Activated CD8-positive, alpha-beta T cell treated with anti-CD3 and anti-CD28 coated beads for 36 hours (primary cell): Measurements from ENCODE around the gene ADARB2. TPM values are rescaled to one million over a fixed set of nuclear protein-coding genes. Genes with fewer than 3 reads are reported as not detected.

ENCODE experiments used
- ATAC-seq: fragments of 200-7000 bp; cut with Tn5 transposase; one replicate; pipeline ENCODE4 v1.10.0; 2021; ENCODE audit warnings: mild to moderate bottlenecking, moderate library complexity
- CTCF ChIA-PET: fragments of 350-600 bp; sonication (Branson Sonifier 250); formaldehyde crosslinking; loops from one replicate; lab custom pipeline; 2021; ENCODE audit warnings: antibody characterized with exemption; lab: Charles Lee
- POLR2A ChIA-PET: fragments of 350-600 bp; sonication (Branson Sonifier 250); formaldehyde crosslinking; loops from one replicate; lab custom pipeline; 2021; ENCODE audit warnings: antibody characterized with exemption; lab: Charles Lee
- DNase-seq: peaks from one replicate; pipeline ENCODE4 v3.0.0-alpha.2; 2020
- H3K27ac Mint-ChIP-seq: one replicate; pipeline ENCODE4 v1.8.0; 2021; ENCODE audit warnings: mild to moderate bottlenecking, mixed read lengths
- H3K27me3 Mint-ChIP-seq: one replicate; pipeline ENCODE4 v1.8.0; 2021; ENCODE audit warnings: mixed read lengths
- H3K36me3 Mint-ChIP-seq: one replicate; pipeline ENCODE4 v1.8.0; 2021; ENCODE audit warnings: low read depth, mixed read lengths
- H3K4me1 Mint-ChIP-seq: one replicate; pipeline ENCODE4 v1.8.0; 2021; ENCODE audit warnings: low read depth, mixed read lengths
- H3K4me3 Mint-ChIP-seq: one replicate; pipeline ENCODE4 v1.8.0; 2021; ENCODE audit warnings: mild to moderate bottlenecking, moderate library complexity, mixed read lengths
- H3K9me3 Mint-ChIP-seq: one replicate; pipeline ENCODE4 v1.8.0; 2021; ENCODE audit warnings: mixed read lengths
- intact Hi-C: fragments of 100-400 bp; cut with micrococcal nuclease; formaldehyde crosslinking; loops from one replicate; pipeline ENCODE4 v1.10.0; 2022
- total RNA-seq, 2 experiments: library from RNA; stranded (reverse); gene quantifications; one replicate each; pipeline ENCODE4 v1.2.3, GENCODE V29; 2021
- TF ChIP-seq, protein P1 (sequence below): fragments of 200-600 bp; IDR thresholded peaks from one replicate; pipeline ENCODE4 v1.8.0; 2022; ENCODE audit warnings: antibody characterized with exemption, mild to moderate bottlenecking

The ADARB2 gene
- total RNA-seq, 2 experiments from 2014 or later, result 1.3 to 1.6 TPM

DNA sequence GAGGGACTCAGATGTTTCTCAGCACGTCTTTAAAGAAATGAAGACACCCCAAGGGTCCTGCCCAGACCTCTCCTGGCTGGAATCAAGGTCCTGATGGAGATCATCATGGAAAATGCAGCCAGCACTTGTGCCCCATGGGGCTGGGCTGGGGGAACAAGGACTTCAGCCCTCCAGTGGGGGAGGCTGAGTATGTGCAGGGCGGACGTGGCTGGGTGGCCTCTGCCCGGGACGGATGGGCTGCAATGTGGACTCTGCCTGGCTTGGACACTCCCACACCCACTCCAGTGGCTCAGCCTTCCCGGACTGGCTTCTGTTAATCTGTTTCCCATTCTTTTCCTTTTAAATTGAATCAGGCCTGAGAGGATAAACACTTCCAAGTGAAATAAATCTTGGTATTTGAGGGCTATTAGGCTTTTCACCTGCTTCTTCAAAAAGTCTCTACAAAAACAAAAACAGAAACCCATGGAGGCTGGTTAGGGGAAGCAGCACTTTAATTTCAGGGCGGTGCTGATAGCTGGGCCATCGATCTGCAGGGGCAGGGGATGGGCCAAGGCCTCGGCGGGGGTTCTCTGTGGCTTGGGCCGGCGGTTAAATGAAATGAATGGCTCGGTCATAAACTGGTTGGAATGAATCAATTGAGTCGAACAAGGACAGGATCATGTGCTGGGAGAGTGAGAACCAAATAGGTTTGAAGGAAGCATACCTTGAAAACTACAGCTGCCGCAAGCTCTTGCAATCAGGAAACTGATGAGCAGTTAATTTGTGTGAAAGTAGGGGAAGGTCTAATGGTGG lies 51.4 kb downstream of the ADARB2 start:
- intact Hi-C loops, result no loop called here
- CTCF ChIA-PET, result no interaction called here
- H3K36me3 Mint-ChIP-seq, result no peaks in the 10 kb centered on the region
- no peak overlapping the region for H3K27ac Mint-ChIP-seq
- no peaks in the 10 kb centered on the region for H3K4me1 Mint-ChIP-seq
- peaks cover 3% of the 10 kb centered on the region for H3K27me3 Mint-ChIP-seq
- POLR2A ChIA-PET, result no interaction called here
- no peaks in the 10 kb centered on the region for H3K9me3 Mint-ChIP-seq
- H3K4me3 Mint-ChIP-seq, result no peak overlapping the region
- ATAC-seq (no peak), DNase-seq (no peak)
- TF ChIP-seq, protein P1, sequence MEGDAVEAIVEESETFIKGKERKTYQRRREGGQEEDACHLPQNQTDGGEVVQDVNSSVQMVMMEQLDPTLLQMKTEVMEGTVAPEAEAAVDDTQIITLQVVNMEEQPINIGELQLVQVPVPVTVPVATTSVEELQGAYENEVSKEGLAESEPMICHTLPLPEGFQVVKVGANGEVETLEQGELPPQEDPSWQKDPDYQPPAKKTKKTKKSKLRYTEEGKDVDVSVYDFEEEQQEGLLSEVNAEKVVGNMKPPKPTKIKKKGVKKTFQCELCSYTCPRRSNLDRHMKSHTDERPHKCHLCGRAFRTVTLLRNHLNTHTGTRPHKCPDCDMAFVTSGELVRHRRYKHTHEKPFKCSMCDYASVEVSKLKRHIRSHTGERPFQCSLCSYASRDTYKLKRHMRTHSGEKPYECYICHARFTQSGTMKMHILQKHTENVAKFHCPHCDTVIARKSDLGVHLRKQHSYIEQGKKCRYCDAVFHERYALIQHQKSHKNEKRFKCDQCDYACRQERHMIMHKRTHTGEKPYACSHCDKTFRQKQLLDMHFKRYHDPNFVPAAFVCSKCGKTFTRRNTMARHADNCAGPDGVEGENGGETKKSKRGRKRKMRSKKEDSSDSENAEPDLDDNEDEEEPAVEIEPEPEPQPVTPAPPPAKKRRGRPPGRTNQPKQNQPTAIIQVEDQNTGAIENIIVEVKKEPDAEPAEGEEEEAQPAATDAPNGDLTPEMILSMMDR, result no peak

DNA sequence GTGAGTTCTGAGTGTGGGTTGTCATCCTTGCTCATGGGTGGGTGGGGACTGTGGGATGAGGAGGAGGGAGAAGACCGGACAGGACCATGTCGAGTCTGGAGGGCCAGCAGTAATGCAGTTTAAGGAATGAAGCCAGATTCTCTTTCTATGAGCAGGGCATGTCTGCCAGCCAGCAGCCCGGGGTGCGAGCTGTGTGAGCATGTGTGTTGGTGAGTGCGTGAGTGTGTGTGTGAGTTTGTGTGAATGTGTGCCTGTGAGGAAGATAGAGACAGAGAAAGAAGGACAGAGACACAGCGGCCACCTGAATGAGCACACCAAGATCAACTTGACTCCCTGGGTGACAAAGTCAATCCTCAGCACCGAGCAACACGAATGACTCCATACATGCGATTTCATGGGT lies 52.3 kb downstream of the ADARB2 start:
- Mint-ChIP-seq H3K27me3 (peaks cover 3% of the 10 kb centered on the region), H3K4me3 (no peak overlapping the region), H3K36me3 (no peaks in the 10 kb centered on the region), H3K27ac (no peak overlapping the region), H3K9me3 (no peaks in the 10 kb centered on the region), H3K4me1 (no peaks in the 10 kb centered on the region)
- TF ChIP-seq, protein P1, result no peak
- CTCF ChIA-PET, result no interaction called here
- intact Hi-C loops, result no loop called here
- DNase-seq, result no peak
- POLR2A ChIA-PET, result no interaction called here
- no peak for ATAC-seq

DNA sequence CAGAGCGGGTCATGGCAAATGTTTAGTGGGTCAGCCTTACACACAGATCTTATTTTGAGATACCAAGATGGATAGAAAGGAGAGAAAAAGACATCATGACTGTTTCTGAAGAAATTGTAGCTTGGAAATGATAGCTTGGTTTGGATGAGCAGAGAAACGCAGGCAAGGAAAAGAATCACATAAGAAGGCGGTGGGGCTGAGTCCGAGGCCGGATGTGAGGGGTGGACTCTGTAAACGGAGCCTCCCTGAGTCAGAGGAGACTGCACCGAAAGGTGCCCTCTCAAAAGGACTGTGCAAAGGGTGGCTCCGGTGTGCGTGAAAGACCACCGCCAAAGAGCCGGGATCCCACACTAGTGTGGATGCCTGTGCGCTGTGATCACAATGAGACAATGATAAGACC lies 53.7 kb downstream of the ADARB2 start:
- CTCF ChIA-PET, result no interaction called here
- TF ChIP-seq, protein P1, result no peak
- DNase-seq (no peak), ATAC-seq (no peak)
- Mint-ChIP-seq H3K9me3 (no peaks in the 10 kb centered on the region), H3K27ac (no peak overlapping the region), H3K4me3 (no peak overlapping the region), H3K4me1 (no peaks in the 10 kb centered on the region), H3K36me3 (no peaks in the 10 kb centered on the region), H3K27me3 (peaks cover 3% of the 10 kb centered on the region)
- intact Hi-C loops, result no loop called here
- POLR2A ChIA-PET, result no interaction called here

DNA sequence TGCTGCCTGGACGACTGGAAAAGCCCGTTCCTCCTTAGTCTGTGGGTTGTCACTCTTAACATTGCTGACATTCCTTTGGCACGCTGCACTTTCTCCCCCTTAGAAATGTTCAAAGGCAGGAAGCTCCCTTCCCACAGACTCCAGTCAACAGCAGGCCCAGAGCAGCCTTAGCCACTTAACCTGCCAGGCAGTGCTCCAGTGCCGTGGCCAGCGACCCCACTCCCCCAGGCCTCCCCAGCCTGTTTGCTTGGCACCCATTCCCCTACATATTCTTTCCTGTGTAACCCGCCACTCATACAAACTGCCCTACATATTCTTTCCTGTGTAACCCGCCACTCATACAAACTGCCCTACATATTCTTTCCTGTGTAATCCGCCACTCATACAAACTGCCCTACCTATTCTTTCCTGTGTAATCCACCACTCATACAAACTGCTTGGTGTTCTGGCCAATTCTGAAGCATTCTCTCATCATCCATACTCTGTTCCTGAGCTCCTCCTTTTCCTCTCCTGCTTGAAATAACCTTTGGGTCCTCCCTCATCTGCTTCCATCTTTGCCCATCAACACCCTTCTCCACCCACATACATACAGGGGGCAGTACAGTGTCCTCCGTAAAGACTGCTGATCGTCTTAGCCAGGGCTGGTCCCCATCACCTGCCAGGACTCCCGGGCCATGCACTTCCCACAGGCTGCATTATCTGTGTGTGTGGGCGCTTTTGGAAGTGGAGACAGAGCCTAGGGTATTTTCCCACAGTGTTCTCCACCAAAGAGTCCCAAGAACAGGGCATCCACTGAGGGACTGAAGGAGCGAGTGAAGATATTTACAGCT lies 57.3 kb downstream of the ADARB2 start:
- Mint-ChIP-seq H3K4me1 (no peaks in the 10 kb centered on the region), H3K9me3 (no peaks in the 10 kb centered on the region), H3K27me3 (peaks cover 1% of the 10 kb centered on the region), H3K27ac (peak overlapping the region; percentile 43), H3K4me3 (no peak overlapping the region), H3K36me3 (no peaks in the 10 kb centered on the region)
- CTCF ChIA-PET, result no interaction called here
- intact Hi-C loops, result no loop called here
- ATAC-seq (no peak), DNase-seq (no peak)
- TF ChIP-seq, protein P1, result no peak
- POLR2A ChIA-PET, result interaction anchor here (0.6 kb wide), 1 partner anchor 58 kb away, joined by 4 read pairs; no protein-coding TSS in a partner anchor

DNA sequence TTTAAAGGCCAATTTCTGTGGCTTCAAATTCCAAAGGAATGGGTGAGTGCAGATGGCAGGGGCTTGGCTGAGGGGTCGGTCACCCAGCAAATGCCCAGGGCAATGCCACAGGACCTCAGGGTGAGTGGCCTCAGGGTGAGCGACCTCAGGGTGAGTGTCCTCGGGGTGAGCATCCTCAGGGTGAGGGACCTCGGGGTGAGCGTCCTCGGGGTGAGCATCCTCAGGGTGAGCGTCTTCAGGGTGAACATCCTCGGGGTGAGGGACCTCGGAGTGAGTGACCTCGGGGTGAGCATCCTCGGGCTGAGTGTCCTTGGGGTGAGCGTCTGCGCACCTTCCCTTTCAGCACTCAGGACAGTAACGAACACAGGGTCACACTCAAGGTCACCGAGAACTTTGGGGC lies 59.2 kb downstream of the ADARB2 start:
- Mint-ChIP-seq H3K27ac (no peak overlapping the region), H3K27me3 (peaks cover 3% of the 10 kb centered on the region), H3K36me3 (no peaks in the 10 kb centered on the region), H3K4me3 (no peak overlapping the region), H3K9me3 (no peaks in the 10 kb centered on the region), H3K4me1 (peaks cover 5% of the 10 kb centered on the region)
- intact Hi-C loops, result no loop called here
- ChIA-PET CTCF (no interaction called here), POLR2A (no interaction called here)
- ATAC-seq, result no peak
- no peak for DNase-seq
- TF ChIP-seq, protein P1, result no peak
